ENCODE data around the gene COMMD1. TPM values are rescaled to one million over a fixed set of nuclear protein-coding genes. Genes with fewer than 3 reads are reported as not detected.
"Not testable (repeated sequence)": the region's sequence is repeated elsewhere in the genome, so short reads cannot be mapped to it uniquely, and the experiment has no call there.

COMMD1 gene
- total RNA-seq, 2 donors from 2014 or later: 20.4 to 37.0 TPM

- ATAC-seq (no peak), DNase-seq (ENCODE audit: low spot score in 2 of 2) (no peak)
- Mint-ChIP-seq H3K27ac (no peak overlapping the region), H3K9me3 (no peaks in the 10 kb centered on the region), H3K36me3 (peaks cover 0 to 5% of the 10 kb centered on the region in 2 donors)
Measured at GRCh38 chr2:62150597-62151305, 245.3 kb downstream of the COMMD1 start.

DNA sequence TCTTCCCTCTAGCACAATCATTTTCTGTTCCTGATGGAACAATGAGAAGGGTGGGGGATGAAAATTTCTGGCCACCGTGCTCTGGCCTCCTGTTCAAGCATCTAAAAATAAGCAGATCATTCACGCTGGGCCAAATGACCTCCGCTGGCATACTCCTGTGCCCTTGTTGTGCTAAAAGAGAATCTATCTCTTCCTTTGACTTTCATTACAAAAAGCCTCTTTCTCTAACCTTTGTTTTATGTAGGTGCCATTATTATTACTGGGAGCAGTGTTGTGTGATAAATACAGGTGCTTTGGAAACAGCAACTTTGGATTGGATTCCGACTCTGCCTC, 245.8 kb downstream of the COMMD1 start:
- peaks cover 0 to 5% of the 10 kb centered on the region in 2 donors for H3K36me3 Mint-ChIP-seq
- H3K27ac Mint-ChIP-seq: no peak overlapping the region
- no peaks in the 10 kb centered on the region for H3K9me3 Mint-ChIP-seq
- no peak for DNase-seq (ENCODE audit: low spot score in 2 of 2)
- ATAC-seq: no peak

GRCh38 chr2:62152000-62152399, 246.5 kb downstream of the COMMD1 start:
- Mint-ChIP-seq H3K27ac (no peak overlapping the region), H3K9me3 (no peaks in the 10 kb centered on the region), H3K36me3 (peaks cover 0 to 5% of the 10 kb centered on the region in 2 donors)
- DNase-seq (ENCODE audit: low spot score in 2 of 2) (no peak), ATAC-seq (no peak)

GRCh38 chr2:62156861-62157496, 251.5 kb downstream of the COMMD1 start:
- ATAC-seq: no peak
- Mint-ChIP-seq H3K27ac (no peak overlapping the region), H3K9me3 (no peaks in the 10 kb centered on the region), H3K36me3 (peaks cover 0 to 5% of the 10 kb centered on the region in 2 donors)
- no peak for DNase-seq (ENCODE audit: low spot score in 2 of 2)

DNA sequence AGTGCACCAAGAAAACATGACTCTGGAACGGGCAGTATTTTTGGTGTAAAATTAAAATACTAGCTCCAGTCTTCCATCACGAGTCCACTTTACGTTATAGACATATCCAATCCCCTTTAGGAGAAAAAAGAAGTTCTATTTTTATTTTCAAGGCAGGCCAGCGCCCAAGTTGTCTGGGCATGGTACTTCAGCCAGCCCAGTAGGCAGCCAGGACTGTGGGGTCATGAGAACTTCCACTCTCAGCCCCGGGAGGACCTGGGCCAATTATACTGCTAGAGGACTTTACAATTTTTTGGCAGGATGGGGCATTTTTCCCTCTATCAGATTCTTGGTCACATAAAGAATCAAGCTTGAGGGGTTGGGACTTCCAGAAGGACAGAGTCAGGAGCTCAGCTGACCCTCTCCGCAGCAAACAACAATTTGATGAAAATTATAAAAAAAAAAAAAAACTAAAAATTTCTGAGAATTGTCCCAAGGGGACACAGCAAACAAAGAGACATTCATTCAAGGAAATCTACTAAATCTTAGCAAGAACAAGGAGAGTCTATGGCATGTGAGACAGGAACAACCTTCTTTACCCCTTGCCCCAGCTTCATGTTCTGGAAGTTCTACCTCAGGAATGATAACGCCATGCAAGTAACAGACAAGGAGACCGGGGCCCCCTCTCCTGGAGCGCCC, 253.1 kb downstream of the COMMD1 start:
- no peaks in the 10 kb centered on the region for H3K9me3 Mint-ChIP-seq
- no peak overlapping the region for H3K27ac Mint-ChIP-seq
- H3K36me3 Mint-ChIP-seq: no peaks in the 10 kb centered on the region
- ATAC-seq (no peak), DNase-seq (ENCODE audit: low spot score in 2 of 2) (no peak)

DNA sequence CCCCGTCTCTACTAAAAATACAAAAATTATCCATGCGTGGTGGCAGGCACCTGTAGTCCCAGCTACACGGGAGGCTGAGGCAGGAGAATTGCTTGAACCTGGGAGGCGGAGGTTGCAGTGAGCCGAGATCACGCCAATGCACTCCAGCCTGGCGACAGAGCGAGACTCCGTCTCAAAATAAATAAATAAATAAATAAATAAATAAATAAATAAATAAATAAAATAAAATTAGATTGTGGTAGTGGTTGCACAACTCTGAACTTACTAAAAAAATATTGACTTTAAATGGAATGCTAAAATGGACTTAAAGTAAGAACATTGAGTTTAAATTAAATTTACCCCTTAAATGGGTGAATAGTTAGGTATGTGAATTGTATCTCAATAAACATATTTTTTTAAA, 255.2 kb downstream of the COMMD1 start:
- not testable (repeated sequence) for ATAC-seq; H3K9me3 Mint-ChIP-seq; H3K27ac Mint-ChIP-seq; DNase-seq (ENCODE audit: low spot score in 2 of 2); H3K36me3 Mint-ChIP-seq

GRCh38 chr2:62163106-62163831, 257.8 kb downstream of the COMMD1 start:
- DNase-seq (ENCODE audit: low spot score in 2 of 2) (no peak), ATAC-seq (no peak)
- Mint-ChIP-seq H3K9me3 (no peaks in the 10 kb centered on the region), H3K27ac (no peak overlapping the region), H3K36me3 (no peaks in the 10 kb centered on the region)

- ATAC-seq (no peak), DNase-seq (ENCODE audit: low spot score in 2 of 2) (no peak)
- H3K36me3 Mint-ChIP-seq: no peaks in the 10 kb centered on the region
- H3K27ac Mint-ChIP-seq: no peak overlapping the region
- H3K9me3 Mint-ChIP-seq: no peaks in the 10 kb centered on the region
Measured at GRCh38 chr2:62163834-62164233, 258.4 kb downstream of the COMMD1 start.

- DNase-seq (ENCODE audit: low spot score in 2 of 2) (no peak), ATAC-seq (no peak)
- Mint-ChIP-seq H3K9me3 (no peaks in the 10 kb centered on the region), H3K36me3 (no peaks in the 10 kb centered on the region), H3K27ac (no peak overlapping the region)
Measured at GRCh38 chr2:62175728-62176127, 270.3 kb downstream of the COMMD1 start.

DNA sequence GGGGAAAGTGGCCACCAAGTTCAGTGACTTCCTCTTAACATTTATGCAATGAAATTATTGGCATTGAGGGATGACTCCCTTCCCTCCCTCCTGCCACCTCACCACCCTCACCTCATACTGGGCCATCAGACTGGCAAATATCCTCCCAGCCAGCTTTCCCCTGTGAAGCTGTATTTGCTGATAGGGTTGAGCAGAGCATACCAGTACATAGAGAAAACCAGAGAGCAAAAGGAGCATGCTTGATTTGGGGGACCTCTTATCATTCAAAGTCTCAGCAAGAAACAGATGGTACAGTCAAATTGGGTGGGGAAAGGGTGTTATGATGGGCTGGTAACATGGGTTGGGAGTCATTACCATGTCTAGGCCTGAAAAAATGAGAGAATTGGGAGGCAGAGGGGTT, 271.3 kb downstream of the COMMD1 start:
- DNase-seq (ENCODE audit: low spot score in 2 of 2): no peak
- Mint-ChIP-seq H3K9me3 (no peaks in the 10 kb centered on the region), H3K36me3 (no peaks in the 10 kb centered on the region), H3K27ac (peak overlapping the region in 1 of 2 donors; percentile 10)
- no peak for ATAC-seq

DNA sequence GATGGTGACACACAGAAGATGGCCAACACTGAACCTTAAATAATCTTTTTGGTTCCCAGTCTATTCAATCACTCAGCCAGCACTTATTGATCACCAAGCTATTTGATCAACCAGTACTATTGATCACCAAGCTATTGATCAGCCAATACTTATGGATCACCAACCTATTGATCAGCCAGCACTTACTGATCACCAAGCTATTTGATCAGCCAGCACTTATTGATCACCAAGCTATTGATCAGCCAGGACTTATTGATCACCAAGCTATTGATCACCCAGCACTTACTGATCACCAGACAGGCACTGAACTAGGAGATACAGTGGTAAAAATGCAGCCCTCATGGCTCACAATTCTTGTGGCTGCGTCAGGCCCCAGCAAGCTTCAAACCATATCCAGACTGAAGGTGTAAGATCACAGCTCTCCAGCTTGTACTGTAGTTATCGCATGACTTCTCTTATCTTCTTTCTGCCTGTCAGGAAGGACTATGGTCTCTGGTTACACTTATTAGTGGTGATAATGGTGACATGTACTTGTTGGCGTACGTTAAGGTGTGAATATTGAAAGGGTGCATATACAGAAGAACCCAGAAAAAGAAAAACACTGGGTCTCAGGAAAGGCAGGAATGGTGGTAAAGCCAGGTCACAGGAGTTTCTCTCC, 272.0 kb downstream of the COMMD1 start:
- DNase-seq (ENCODE audit: low spot score in 2 of 2) (no peak), ATAC-seq (no peak)
- peaks cover 0 to 5% of the 10 kb centered on the region in 2 donors for H3K9me3 Mint-ChIP-seq

DNA sequence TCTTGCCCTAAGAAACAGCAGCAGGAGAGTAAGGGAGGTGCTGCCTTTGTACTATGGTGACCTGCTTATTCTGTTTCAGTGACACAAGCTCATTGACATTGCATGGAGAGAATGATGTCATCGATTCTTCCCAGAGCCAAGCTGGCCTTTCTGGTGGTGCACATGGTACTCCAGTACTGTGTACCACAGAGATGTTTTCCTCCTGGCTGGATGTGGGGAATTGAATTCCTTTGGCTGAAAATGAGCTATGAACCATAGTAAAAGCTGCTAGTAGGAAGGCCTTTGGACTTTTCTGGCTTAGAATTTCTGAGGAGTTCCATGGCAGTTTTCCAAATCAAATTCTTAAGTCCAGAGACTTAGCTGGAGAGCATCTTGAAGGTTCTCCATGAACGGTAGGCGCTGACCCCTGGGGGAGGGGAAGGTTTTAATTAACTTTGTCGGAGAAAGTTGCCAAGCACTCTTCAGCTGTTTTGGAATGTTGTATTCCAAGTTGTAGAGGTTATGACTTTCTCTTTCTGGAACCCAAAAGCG, 273.3 kb downstream of the COMMD1 start:
- DNase-seq (ENCODE audit: low spot score in 2 of 2) (no peak), ATAC-seq (no peak)
- H3K27ac Mint-ChIP-seq: no peak overlapping the region
- H3K36me3 Mint-ChIP-seq: no peaks in the 10 kb centered on the region
- H3K9me3 Mint-ChIP-seq: peaks cover 0 to 5% of the 10 kb centered on the region in 2 donors

More for the DNA sequence above, 272.0 kb downstream of the COMMD1 start:
- Mint-ChIP-seq H3K27ac (no peak overlapping the region), H3K36me3 (no peaks in the 10 kb centered on the region)

- DNase-seq (ENCODE audit: low spot score in 2 of 2): no peak
- Mint-ChIP-seq H3K36me3 (no peaks in the 10 kb centered on the region), H3K27ac (no peak overlapping the region), H3K9me3 (peaks cover 0 to 5% of the 10 kb centered on the region in 2 donors)
- no peak for ATAC-seq
Measured at GRCh38 chr2:62180975-62181374, 275.5 kb downstream of the COMMD1 start.

DNA sequence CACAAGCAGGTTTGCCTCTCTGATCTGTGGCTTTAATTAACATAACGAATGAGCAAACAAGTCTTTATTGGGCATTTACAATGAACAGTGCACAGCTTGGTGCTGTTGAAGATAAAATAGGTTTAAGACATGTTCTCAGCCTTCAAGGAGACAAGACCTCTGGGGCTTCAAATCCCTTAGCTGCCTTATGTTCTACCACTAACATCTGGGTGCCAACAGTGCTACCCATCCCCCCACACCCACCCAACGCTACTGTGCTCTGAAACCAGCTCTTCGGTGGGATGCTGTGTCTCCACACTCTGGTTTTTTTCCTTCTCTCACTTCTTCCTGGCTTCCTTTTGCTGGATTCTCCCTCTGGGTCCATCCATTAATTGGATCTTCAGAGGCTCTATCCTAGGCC, 276.4 kb downstream of the COMMD1 start:
- H3K36me3 Mint-ChIP-seq: no peaks in the 10 kb centered on the region
- ATAC-seq (no peak), DNase-seq (ENCODE audit: low spot score in 2 of 2) (no peak)
- H3K27ac Mint-ChIP-seq: no peak overlapping the region
- H3K9me3 Mint-ChIP-seq: peaks cover 0 to 5% of the 10 kb centered on the region in 2 donors

DNA sequence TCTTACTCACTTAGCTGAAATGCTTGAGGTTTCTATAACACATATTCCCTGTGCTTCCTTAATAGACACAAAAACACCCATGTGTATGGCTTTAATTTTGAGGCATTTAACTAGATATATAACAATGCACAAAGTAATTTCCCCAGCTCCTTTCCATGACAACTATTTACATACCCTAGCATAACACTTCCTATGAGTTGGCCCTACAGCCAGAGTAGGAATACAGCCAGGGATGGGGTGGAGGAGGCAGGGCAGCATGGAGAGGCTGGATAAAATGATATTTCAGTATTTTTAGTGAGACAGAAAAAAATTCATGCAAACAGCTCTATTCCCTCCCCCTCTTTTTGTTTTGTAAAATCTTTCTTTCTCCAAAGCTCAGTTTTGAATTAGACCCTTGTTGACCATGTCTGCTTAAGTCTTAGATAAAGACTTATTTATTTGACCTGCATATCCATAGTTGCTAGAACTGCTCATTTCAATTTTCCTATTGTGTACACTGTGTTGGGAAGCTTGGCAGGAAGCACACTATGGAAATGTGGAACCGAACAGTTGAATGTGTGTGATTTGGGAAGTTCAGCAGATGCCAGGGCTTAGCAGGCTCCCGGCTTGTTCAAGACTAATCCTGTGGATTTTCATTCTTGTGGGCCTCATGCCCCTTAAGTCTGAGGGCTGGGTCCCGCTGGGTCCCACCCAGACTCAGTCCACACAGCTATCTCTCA, 279.2 kb downstream of the COMMD1 start:
- Mint-ChIP-seq H3K36me3 (no peaks in the 10 kb centered on the region), H3K9me3 (peaks cover 0 to 5% of the 10 kb centered on the region in 2 donors), H3K27ac (no peak overlapping the region)
- no peak for ATAC-seq
- DNase-seq (ENCODE audit: low spot score in 2 of 2): no peak

Data from activated naive CD4-positive, alpha-beta T cell treated with anti-CD3 and anti-CD28 coated beads, Interleukin-2, amount 50 U/mL, for 72 hours (primary cell).